Keratinocyte (primary cell): Measurements from ENCODE around the gene RASGRF2. TPM values are rescaled to one million over a fixed set of nuclear protein-coding genes. Genes with fewer than 3 reads are reported as not detected.

ENCODE experiments used
- DNase-seq: peaks from one replicate; pipeline ENCODE4 v3.0.0-alpha.2; 2011; ENCODE audit warnings: low read depth, missing footprints, low spot score
- FAIRE-seq: peaks from 2 replicates; lab custom pipeline; 2011; peaks lifted over from hg19 to GRCh38; lab: Jason Lieb, UNC
- H2AFZ ChIP-seq: 2 replicates; pipeline ENCODE4 v1.6.0; 2012; ENCODE audit warnings: low read length, control low read depth, inconsistent platforms; ENCODE audit not compliant: control insufficient read depth
- H3K27ac ChIP-seq: 2 replicates; pipeline ENCODE4 v1.5.1; 2011; ENCODE audit warnings: low read length; ENCODE audit not compliant: control insufficient read depth, insufficient read depth
- H3K27me3 ChIP-seq: 3 replicates; pipeline ENCODE4 v1.6.0; 2011; ENCODE audit warnings: low read length; ENCODE audit not compliant: control insufficient read depth, insufficient read depth; ENCODE audit errors: extremely low read depth
- H3K36me3 ChIP-seq, 2 experiments: 2 replicates in 1 of 2; 3 replicates in 1 of 2; pipeline ENCODE4 v1.5.1; 2011; ENCODE audit warnings: low read length in 2 of 2, mild to moderate bottlenecking in 1 of 2; ENCODE audit not compliant: control insufficient read depth in 2 of 2, insufficient read depth in 2 of 2; ENCODE audit errors: extremely low read depth in 1 of 2
- H3K4me1 ChIP-seq: 3 replicates; pipeline ENCODE4 v1.5.1; 2011; ENCODE audit warnings: low read length; ENCODE audit not compliant: control insufficient read depth, insufficient read depth; ENCODE audit errors: extremely low read depth
- H3K4me2 ChIP-seq: 3 replicates; pipeline ENCODE4 v1.6.0; 2011; ENCODE audit warnings: low read depth, low read length; ENCODE audit not compliant: control insufficient read depth, insufficient read depth; ENCODE audit errors: extremely low read depth
- H3K4me3 ChIP-seq, 3 experiments: fragments of 200-600 bp in 1 of 3; sonication (generic) in 1 of 3; 2 replicates in 2 of 3; 3 replicates in 1 of 3; pipeline ENCODE4 v1.5.1; 2011 to 2016; ENCODE audit warnings: low read length in 3 of 3, mild to moderate bottlenecking in 3 of 3, control low read depth in 2 of 3, inconsistent platforms in 1 of 3, low read depth in 1 of 3, mixed read lengths in 1 of 3, mixed run types in 1 of 3, moderate library complexity in 1 of 3; ENCODE audit not compliant: control insufficient read depth in 2 of 3, insufficient read depth in 2 of 3; ENCODE audit errors: extremely low read depth in 1 of 3
- H3K79me2 ChIP-seq: 2 replicates; pipeline ENCODE4 v1.6.0; 2012; ENCODE audit warnings: low read length; ENCODE audit not compliant: control insufficient read depth, insufficient read depth
- H3K9ac ChIP-seq: 3 replicates; pipeline ENCODE4 v1.6.0; 2011; ENCODE audit warnings: low read length; ENCODE audit not compliant: control insufficient read depth, insufficient read depth; ENCODE audit errors: extremely low read depth
- H3K9me1 ChIP-seq: 3 replicates; pipeline ENCODE4 v1.6.0; 2011; ENCODE audit warnings: low read length; ENCODE audit not compliant: control insufficient read depth, insufficient read depth; ENCODE audit errors: extremely low read depth
- H3K9me3 ChIP-seq: 2 replicates; pipeline ENCODE4 v1.5.1; 2012; ENCODE audit warnings: low read depth, low read length; ENCODE audit not compliant: control insufficient read depth
- H4K20me1 ChIP-seq: 3 replicates; pipeline ENCODE4 v1.6.0; 2011; ENCODE audit warnings: low read length; ENCODE audit not compliant: control insufficient read depth, insufficient read depth; ENCODE audit errors: extremely low read depth
- CTCF ChIP-seq, 3 experiments: IDR thresholded peaks in 1 of 3; conservative IDR thresholded peaks in 1 of 3; optimal IDR thresholded peaks in 1 of 3; 2 replicates in 2 of 3; 3 replicates in 1 of 3; pipeline versions ENCODE3 to v1.5.1; 2011; ENCODE audit warnings: low read length in 3 of 3, mild to moderate bottlenecking in 3 of 3, moderate library complexity in 2 of 3, control low read depth in 1 of 3, inconsistent platforms in 1 of 3; ENCODE audit not compliant: insufficient read depth in 2 of 3; ENCODE audit errors: extremely low read depth in 1 of 3
- EZH2 ChIP-seq: IDR thresholded peaks from one replicate; pipeline ENCODE4 v1.6.1; 2012; ENCODE audit warnings: inconsistent platforms, mild to moderate bottlenecking, low read length, moderate library complexity
- dilution Hi-C: fragments of 300-500 bp; cut with MboI; formaldehyde crosslinking; loops from one replicate; pipeline ENCODE4 v1.7.0; 2020; ENCODE audit warnings: low sequenced_read_pairs; ENCODE audit not compliant: extremely low pct_ligation_motif_present
- polyA plus RNA-seq, 5 experiments: library from polyadenylated mRNA; depleted of rRNA in 3 of 5; stranded (reverse) in 3 of 5; stranded (forward) in 1 of 5; unstranded in 1 of 5; fragments of >200 nt; gene quantifications; 1 replicate in 1 of 5; 2 replicates in 3 of 5; 3 replicates in 1 of 5; pipeline versions ENCODE4 v1.2.1 to v1.2.3, GENCODE V29; 2011 to 2012; ENCODE audit warnings: missing spikeins in 2 of 5, low read depth in 1 of 5, low replicate concordance in 1 of 5

The RASGRF2 gene
- polyA plus RNA-seq, 1 donor (not counting 4 experiments of a cell fraction or from before 2014, with no cell fraction given) = 0.03 TPM

- Histone ChIP-seq H3K4me3 (no peak overlapping the region), H3K9me1 (no peaks in the 10 kb centered on the region), H3K4me2 (no peak overlapping the region), H3K9ac (no peak overlapping the region), H3K4me1 (peaks cover 8% of the 10 kb centered on the region), H3K27ac (no peak overlapping the region), H4K20me1 (no peaks in the 10 kb centered on the region), H3K9me3 (no peaks in the 10 kb centered on the region), H3K36me3 (no peaks in the 10 kb centered on the region), H3K79me2 (no peaks in the 10 kb centered on the region), H3K27me3 (no peaks in the 10 kb centered on the region), H2AFZ (no peak overlapping the region)
- no peak for FAIRE-seq
- dilution Hi-C loops = no loop called here
- no peak for DNase-seq
- no peak for TF ChIP-seq CTCF (optimal IDR thresholded peaks at IDR 0.05 in 1 of 3, IDR thresholded peaks at IDR 0.05 in 1 of 3, conservative IDR thresholded peaks at IDR 0.05 in 1 of 3; ENCODE audit: extremely low read depth in 1 of 3, insufficient read depth in 2 of 3, low read length in 3 of 3)
- no peak for TF ChIP-seq EZH2
Observed at GRCh38 chr5:80987078-80987766, 27.1 kb downstream of the RASGRF2 start.

- Histone ChIP-seq H3K27me3 (no peaks in the 10 kb centered on the region), H3K9me1 (no peaks in the 10 kb centered on the region), H3K4me2 (no peak overlapping the region), H3K36me3 (no peaks in the 10 kb centered on the region), H2AFZ (no peak overlapping the region), H3K9ac (no peak overlapping the region), H3K4me3 (no peak overlapping the region), H3K27ac (no peak overlapping the region), H3K4me1 (peaks cover 8% of the 10 kb centered on the region), H3K79me2 (no peaks in the 10 kb centered on the region), H4K20me1 (no peaks in the 10 kb centered on the region), H3K9me3 (no peaks in the 10 kb centered on the region)
- DNase-seq = no peak
- no peak for TF ChIP-seq EZH2
- FAIRE-seq = no peak
- dilution Hi-C loops = no loop called here
Observed at GRCh38 chr5:80988419-80988935, 28.3 kb downstream of the RASGRF2 start.
